Liver (tissue), 1 donor: Measurements from ENCODE around the gene EPHA6.

Source experiments
- TF ChIP-seq, protein P1 (sequence below): IDR thresholded peaks from 2 replicates; pipeline ENCODE4 v1.6.1; 2016; ENCODE audit warnings: antibody characterized with exemption
- TF ChIP-seq, protein P2 (sequence below): IDR thresholded peaks from 2 replicates; pipeline ENCODE4 v1.6.1; 2016; ENCODE audit warnings: antibody characterized with exemption, mild to moderate bottlenecking

DNA sequence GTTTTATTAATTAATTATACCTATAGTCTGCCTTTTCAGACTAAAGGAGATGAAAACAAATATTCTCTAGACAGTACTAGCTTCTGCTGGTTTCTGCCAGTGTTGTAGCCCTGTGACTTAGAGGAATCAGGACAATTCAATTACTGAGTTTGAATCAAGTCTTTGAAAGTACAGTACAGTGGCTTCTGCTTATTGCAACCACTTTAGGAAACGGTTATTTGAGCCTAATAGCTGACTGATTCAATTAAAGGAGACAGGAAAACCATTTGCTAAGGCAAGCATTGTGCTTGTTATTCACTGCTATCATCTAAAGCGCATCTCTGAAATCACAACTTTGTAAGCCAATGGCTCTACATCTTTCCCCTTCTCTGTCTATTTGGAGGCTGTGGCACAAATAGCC, 860.1 kb downstream of the EPHA6 start:
- TF ChIP-seq, protein P1, sequence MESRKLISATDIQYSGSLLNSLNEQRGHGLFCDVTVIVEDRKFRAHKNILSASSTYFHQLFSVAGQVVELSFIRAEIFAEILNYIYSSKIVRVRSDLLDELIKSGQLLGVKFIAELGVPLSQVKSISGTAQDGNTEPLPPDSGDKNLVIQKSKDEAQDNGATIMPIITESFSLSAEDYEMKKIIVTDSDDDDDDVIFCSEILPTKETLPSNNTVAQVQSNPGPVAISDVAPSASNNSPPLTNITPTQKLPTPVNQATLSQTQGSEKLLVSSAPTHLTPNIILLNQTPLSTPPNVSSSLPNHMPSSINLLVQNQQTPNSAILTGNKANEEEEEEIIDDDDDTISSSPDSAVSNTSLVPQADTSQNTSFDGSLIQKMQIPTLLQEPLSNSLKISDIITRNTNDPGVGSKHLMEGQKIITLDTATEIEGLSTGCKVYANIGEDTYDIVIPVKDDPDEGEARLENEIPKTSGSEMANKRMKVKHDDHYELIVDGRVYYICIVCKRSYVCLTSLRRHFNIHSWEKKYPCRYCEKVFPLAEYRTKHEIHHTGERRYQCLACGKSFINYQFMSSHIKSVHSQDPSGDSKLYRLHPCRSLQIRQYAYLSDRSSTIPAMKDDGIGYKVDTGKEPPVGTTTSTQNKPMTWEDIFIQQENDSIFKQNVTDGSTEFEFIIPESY: no peak
- TF ChIP-seq, protein P2, sequence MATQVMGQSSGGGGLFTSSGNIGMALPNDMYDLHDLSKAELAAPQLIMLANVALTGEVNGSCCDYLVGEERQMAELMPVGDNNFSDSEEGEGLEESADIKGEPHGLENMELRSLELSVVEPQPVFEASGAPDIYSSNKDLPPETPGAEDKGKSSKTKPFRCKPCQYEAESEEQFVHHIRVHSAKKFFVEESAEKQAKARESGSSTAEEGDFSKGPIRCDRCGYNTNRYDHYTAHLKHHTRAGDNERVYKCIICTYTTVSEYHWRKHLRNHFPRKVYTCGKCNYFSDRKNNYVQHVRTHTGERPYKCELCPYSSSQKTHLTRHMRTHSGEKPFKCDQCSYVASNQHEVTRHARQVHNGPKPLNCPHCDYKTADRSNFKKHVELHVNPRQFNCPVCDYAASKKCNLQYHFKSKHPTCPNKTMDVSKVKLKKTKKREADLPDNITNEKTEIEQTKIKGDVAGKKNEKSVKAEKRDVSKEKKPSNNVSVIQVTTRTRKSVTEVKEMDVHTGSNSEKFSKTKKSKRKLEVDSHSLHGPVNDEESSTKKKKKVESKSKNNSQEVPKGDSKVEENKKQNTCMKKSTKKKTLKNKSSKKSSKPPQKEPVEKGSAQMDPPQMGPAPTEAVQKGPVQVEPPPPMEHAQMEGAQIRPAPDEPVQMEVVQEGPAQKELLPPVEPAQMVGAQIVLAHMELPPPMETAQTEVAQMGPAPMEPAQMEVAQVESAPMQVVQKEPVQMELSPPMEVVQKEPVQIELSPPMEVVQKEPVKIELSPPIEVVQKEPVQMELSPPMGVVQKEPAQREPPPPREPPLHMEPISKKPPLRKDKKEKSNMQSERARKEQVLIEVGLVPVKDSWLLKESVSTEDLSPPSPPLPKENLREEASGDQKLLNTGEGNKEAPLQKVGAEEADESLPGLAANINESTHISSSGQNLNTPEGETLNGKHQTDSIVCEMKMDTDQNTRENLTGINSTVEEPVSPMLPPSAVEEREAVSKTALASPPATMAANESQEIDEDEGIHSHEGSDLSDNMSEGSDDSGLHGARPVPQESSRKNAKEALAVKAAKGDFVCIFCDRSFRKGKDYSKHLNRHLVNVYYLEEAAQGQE: no peak
